HEK293 (cell line): ENCODE results near the gene GARIN5A.

Experiments
- CTCF ChIP-seq: fragments of 450-650 bp; formaldehyde crosslinking; IDR thresholded peaks from 2 replicates; pipeline ENCODE4 v1.5.1; 2016; ENCODE audit warnings: missing biosample characterization, missing genetic modification characterization
- SALL2 ChIP-seq: fragments of 450-650 bp; formaldehyde crosslinking; IDR thresholded peaks from 2 replicates; pipeline ENCODE4 v1.5.0; 2017; ENCODE audit warnings: missing biosample characterization, mild to moderate bottlenecking, missing genetic modification characterization, borderline replicate concordance
- ZNF16 ChIP-seq: fragments of 450-650 bp; formaldehyde crosslinking; IDR thresholded peaks from 2 replicates; pipeline ENCODE4 v1.5.1; 2016; ENCODE audit warnings: low read depth, missing biosample characterization, missing genetic modification characterization
- ZNF518A ChIP-seq: fragments of 450-650 bp; formaldehyde crosslinking; conservative IDR thresholded peaks from 2 replicates; pipeline ENCODE4 v1.5.1; 2016; ENCODE audit warnings: low read depth, missing biosample characterization, missing genetic modification characterization
- ZNF561 ChIP-seq: fragments of 450-650 bp; IDR thresholded peaks from 2 replicates; pipeline ENCODE4 v1.5.1; 2018; ENCODE audit warnings: missing biosample characterization, missing genetic modification characterization, borderline replicate concordance
- ZNF596 ChIP-seq: fragments of 450-650 bp; IDR thresholded peaks from 2 replicates; pipeline ENCODE4 v1.5.0; 2018; ENCODE audit warnings: missing biosample characterization, mild to moderate bottlenecking, missing genetic modification characterization, moderate library complexity
- TF ChIP-seq, protein P1 (sequence below): fragments of 450-650 bp; formaldehyde crosslinking; IDR thresholded peaks from 2 replicates; pipeline ENCODE4 v1.5.1; 2016; ENCODE audit warnings: missing biosample characterization, missing genetic modification characterization, borderline replicate concordance

DNA sequence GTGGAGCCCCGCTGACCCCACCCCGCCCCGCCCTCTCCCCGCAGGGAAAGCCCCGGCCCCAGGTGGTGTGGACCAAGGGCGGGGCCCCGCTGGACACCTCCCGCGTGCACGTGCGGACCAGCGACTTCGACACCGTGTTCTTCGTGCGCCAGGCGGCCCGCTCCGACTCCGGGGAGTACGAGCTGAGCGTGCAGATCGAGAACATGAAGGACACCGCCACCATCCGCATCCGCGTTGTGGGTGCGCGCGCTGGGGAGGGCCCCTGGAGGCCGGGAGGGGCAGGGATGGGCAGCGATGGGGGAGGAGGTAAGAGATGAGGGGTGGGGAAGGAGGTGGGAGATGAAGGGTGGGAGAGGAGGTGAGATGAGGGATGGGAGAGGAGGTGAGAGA lies 17.6 kb downstream of the GARIN5A start:
- no peak for TF ChIP-seq SALL2 (tag by site-specific recombination)
- TF ChIP-seq ZNF561, result no peak
- TF ChIP-seq ZNF596 (tag by site-specific recombination), result no peak
- TF ChIP-seq CTCF, result no peak
- TF ChIP-seq, protein P1, sequence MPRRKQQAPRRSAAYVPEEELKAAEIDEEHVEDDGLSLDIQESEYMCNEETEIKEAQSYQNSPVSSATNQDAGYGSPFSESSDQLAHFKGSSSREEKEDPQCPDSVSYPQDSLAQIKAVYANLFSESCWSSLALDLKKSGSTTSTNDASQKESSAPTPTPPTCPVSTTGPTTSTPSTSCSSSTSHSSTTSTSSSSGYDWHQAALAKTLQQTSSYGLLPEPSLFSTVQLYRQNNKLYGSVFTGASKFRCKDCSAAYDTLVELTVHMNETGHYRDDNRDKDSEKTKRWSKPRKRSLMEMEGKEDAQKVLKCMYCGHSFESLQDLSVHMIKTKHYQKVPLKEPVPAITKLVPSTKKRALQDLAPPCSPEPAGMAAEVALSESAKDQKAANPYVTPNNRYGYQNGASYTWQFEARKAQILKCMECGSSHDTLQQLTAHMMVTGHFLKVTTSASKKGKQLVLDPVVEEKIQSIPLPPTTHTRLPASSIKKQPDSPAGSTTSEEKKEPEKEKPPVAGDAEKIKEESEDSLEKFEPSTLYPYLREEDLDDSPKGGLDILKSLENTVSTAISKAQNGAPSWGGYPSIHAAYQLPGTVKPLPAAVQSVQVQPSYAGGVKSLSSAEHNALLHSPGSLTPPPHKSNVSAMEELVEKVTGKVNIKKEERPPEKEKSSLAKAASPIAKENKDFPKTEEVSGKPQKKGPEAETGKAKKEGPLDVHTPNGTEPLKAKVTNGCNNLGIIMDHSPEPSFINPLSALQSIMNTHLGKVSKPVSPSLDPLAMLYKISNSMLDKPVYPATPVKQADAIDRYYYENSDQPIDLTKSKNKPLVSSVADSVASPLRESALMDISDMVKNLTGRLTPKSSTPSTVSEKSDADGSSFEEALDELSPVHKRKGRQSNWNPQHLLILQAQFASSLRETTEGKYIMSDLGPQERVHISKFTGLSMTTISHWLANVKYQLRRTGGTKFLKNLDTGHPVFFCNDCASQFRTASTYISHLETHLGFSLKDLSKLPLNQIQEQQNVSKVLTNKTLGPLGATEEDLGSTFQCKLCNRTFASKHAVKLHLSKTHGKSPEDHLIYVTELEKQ (tag by site-specific recombination), result no peak
- TF ChIP-seq ZNF16 (tag by site-specific recombination), result no peak
- TF ChIP-seq ZNF518A (tag by site-specific recombination), result no peak
